Keratinocyte (primary cell): Measurements from ENCODE around the gene LBP. TPM values are rescaled to one million over a fixed set of nuclear protein-coding genes. Genes with fewer than 3 reads are reported as not detected.

ENCODE experiments used
- DNase-seq: peaks from one replicate; pipeline ENCODE4 v3.0.0-alpha.2; 2011; ENCODE audit warnings: low read depth, missing footprints, low spot score
- FAIRE-seq: peaks from 2 replicates; lab custom pipeline; 2011; peaks lifted over from hg19 to GRCh38; lab: Jason Lieb, UNC
- H2AFZ ChIP-seq: 2 replicates; pipeline ENCODE4 v1.6.0; 2012; ENCODE audit warnings: low read length, control low read depth, inconsistent platforms; ENCODE audit not compliant: control insufficient read depth
- H3K27ac ChIP-seq: 2 replicates; pipeline ENCODE4 v1.5.1; 2011; ENCODE audit warnings: low read length; ENCODE audit not compliant: control insufficient read depth, insufficient read depth
- H3K27me3 ChIP-seq: 3 replicates; pipeline ENCODE4 v1.6.0; 2011; ENCODE audit warnings: low read length; ENCODE audit not compliant: control insufficient read depth, insufficient read depth; ENCODE audit errors: extremely low read depth
- H3K36me3 ChIP-seq, 2 experiments: 2 replicates in 1 of 2; 3 replicates in 1 of 2; pipeline ENCODE4 v1.5.1; 2011; ENCODE audit warnings: low read length in 2 of 2, mild to moderate bottlenecking in 1 of 2; ENCODE audit not compliant: control insufficient read depth in 2 of 2, insufficient read depth in 2 of 2; ENCODE audit errors: extremely low read depth in 1 of 2
- H3K4me1 ChIP-seq: 3 replicates; pipeline ENCODE4 v1.5.1; 2011; ENCODE audit warnings: low read length; ENCODE audit not compliant: control insufficient read depth, insufficient read depth; ENCODE audit errors: extremely low read depth
- H3K4me2 ChIP-seq: 3 replicates; pipeline ENCODE4 v1.6.0; 2011; ENCODE audit warnings: low read depth, low read length; ENCODE audit not compliant: control insufficient read depth, insufficient read depth; ENCODE audit errors: extremely low read depth
- H3K4me3 ChIP-seq, 3 experiments: fragments of 200-600 bp in 1 of 3; sonication (generic) in 1 of 3; 2 replicates in 2 of 3; 3 replicates in 1 of 3; pipeline ENCODE4 v1.5.1; 2011 to 2016; ENCODE audit warnings: low read length in 3 of 3, mild to moderate bottlenecking in 3 of 3, control low read depth in 2 of 3, inconsistent platforms in 1 of 3, low read depth in 1 of 3, mixed read lengths in 1 of 3, mixed run types in 1 of 3, moderate library complexity in 1 of 3; ENCODE audit not compliant: control insufficient read depth in 2 of 3, insufficient read depth in 2 of 3; ENCODE audit errors: extremely low read depth in 1 of 3
- H3K79me2 ChIP-seq: 2 replicates; pipeline ENCODE4 v1.6.0; 2012; ENCODE audit warnings: low read length; ENCODE audit not compliant: control insufficient read depth, insufficient read depth
- H3K9ac ChIP-seq: 3 replicates; pipeline ENCODE4 v1.6.0; 2011; ENCODE audit warnings: low read length; ENCODE audit not compliant: control insufficient read depth, insufficient read depth; ENCODE audit errors: extremely low read depth
- H3K9me1 ChIP-seq: 3 replicates; pipeline ENCODE4 v1.6.0; 2011; ENCODE audit warnings: low read length; ENCODE audit not compliant: control insufficient read depth, insufficient read depth; ENCODE audit errors: extremely low read depth
- H3K9me3 ChIP-seq: 2 replicates; pipeline ENCODE4 v1.5.1; 2012; ENCODE audit warnings: low read depth, low read length; ENCODE audit not compliant: control insufficient read depth
- H4K20me1 ChIP-seq: 3 replicates; pipeline ENCODE4 v1.6.0; 2011; ENCODE audit warnings: low read length; ENCODE audit not compliant: control insufficient read depth, insufficient read depth; ENCODE audit errors: extremely low read depth
- EZH2 ChIP-seq: IDR thresholded peaks from one replicate; pipeline ENCODE4 v1.6.1; 2012; ENCODE audit warnings: inconsistent platforms, mild to moderate bottlenecking, low read length, moderate library complexity
- dilution Hi-C: fragments of 300-500 bp; cut with MboI; formaldehyde crosslinking; loops from one replicate; pipeline ENCODE4 v1.7.0; 2020; ENCODE audit warnings: low sequenced_read_pairs; ENCODE audit not compliant: extremely low pct_ligation_motif_present
- polyA plus RNA-seq, 5 experiments: library from polyadenylated mRNA; depleted of rRNA in 3 of 5; stranded (reverse) in 3 of 5; stranded (forward) in 1 of 5; unstranded in 1 of 5; fragments of >200 nt; gene quantifications; 1 replicate in 1 of 5; 2 replicates in 3 of 5; 3 replicates in 1 of 5; pipeline versions ENCODE4 v1.2.1 to v1.2.3, GENCODE V29; 2011 to 2012; ENCODE audit warnings: missing spikeins in 2 of 5, low read depth in 1 of 5, low replicate concordance in 1 of 5
- TF ChIP-seq, protein P1 (sequence below), 3 experiments: IDR thresholded peaks in 1 of 3; conservative IDR thresholded peaks in 1 of 3; optimal IDR thresholded peaks in 1 of 3; 2 replicates in 2 of 3; 3 replicates in 1 of 3; pipeline versions ENCODE3 to v1.5.1; 2011; ENCODE audit warnings: low read length in 3 of 3, mild to moderate bottlenecking in 3 of 3, moderate library complexity in 2 of 3, control low read depth in 1 of 3, inconsistent platforms in 1 of 3; ENCODE audit not compliant: insufficient read depth in 2 of 3; ENCODE audit errors: extremely low read depth in 1 of 3

Gene LBP
- polyA plus RNA-seq, 1 donor (not counting 4 experiments of a cell fraction or from before 2014, with no cell fraction given): not detected

DNA sequence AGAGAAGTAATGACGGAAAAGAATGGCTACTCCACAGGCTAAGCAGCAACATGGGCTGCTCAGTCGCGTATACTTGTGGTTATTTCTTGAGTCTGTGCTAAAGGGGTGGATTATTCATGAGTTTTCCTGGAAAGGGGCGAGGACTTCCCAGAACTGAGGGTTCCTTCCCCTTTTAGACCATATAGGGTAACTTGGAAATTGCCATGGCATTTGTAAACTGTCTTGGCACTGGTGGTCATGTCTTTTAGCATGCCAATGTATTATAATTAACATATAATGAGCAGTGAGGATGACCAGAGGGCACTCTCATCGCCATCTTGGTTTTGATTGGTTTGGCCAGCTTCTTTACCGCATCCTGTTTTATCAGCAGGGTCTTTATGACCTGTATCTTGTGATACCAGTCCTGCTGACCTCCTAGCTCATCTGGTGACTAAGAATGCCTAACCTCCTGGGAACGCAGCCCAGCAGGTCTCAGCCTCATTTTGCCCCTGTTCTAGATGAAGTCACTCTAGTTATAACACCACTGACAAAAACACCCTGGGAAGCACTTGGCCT, 11.4 kb downstream of the LBP start:
- H3K79me2 ChIP-seq: no peaks in the 10 kb centered on the region
- peaks cover 7% of the 10 kb centered on the region for H3K4me1 ChIP-seq
- DNase-seq (no peak), FAIRE-seq (no peak)
- dilution Hi-C loops: no loop called here
- no peaks in the 10 kb centered on the region for H3K9me1 ChIP-seq
- no peaks in the 10 kb centered on the region for H3K9me3 ChIP-seq
- TF ChIP-seq EZH2: no peak
- TF ChIP-seq, protein P1, sequence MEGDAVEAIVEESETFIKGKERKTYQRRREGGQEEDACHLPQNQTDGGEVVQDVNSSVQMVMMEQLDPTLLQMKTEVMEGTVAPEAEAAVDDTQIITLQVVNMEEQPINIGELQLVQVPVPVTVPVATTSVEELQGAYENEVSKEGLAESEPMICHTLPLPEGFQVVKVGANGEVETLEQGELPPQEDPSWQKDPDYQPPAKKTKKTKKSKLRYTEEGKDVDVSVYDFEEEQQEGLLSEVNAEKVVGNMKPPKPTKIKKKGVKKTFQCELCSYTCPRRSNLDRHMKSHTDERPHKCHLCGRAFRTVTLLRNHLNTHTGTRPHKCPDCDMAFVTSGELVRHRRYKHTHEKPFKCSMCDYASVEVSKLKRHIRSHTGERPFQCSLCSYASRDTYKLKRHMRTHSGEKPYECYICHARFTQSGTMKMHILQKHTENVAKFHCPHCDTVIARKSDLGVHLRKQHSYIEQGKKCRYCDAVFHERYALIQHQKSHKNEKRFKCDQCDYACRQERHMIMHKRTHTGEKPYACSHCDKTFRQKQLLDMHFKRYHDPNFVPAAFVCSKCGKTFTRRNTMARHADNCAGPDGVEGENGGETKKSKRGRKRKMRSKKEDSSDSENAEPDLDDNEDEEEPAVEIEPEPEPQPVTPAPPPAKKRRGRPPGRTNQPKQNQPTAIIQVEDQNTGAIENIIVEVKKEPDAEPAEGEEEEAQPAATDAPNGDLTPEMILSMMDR (optimal IDR thresholded peaks at IDR 0.05 in 1 of 3, IDR thresholded peaks at IDR 0.05 in 1 of 3, conservative IDR thresholded peaks at IDR 0.05 in 1 of 3; ENCODE audit: extremely low read depth in 1 of 3, insufficient read depth in 2 of 3, low read length in 3 of 3): no peak
- H4K20me1 ChIP-seq: no peaks in the 10 kb centered on the region
- H3K27ac ChIP-seq: no peak overlapping the region
- no peak overlapping the region for H3K4me3 ChIP-seq
- H2AFZ ChIP-seq: no peak overlapping the region
- no peak overlapping the region for H3K4me2 ChIP-seq
- H3K36me3 ChIP-seq: no peaks in the 10 kb centered on the region
- H3K27me3 ChIP-seq: no peaks in the 10 kb centered on the region
- no peak overlapping the region for H3K9ac ChIP-seq

DNA sequence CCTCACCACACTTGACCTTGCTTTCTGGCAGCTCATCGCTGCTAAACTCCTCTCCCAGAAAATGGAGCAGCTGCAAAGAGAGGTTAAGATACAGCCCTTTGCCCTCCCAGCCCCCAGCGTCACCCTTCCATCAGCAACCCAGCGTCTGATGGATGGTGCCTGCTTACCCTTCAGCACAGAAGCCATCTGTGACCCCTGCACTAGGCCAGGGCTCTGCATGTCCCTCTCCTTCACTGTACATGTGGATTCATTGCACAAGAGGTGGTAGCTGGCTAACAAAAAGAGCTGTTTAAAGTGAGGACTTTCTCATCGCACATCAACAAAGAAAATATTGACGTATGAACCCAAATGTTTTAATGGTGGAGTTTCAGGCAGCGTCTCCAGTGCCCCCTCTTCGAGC, 12.3 kb downstream of the LBP start:
- no peak for TF ChIP-seq EZH2
- TF ChIP-seq, protein P1 (optimal IDR thresholded peaks at IDR 0.05 in 1 of 3, IDR thresholded peaks at IDR 0.05 in 1 of 3, conservative IDR thresholded peaks at IDR 0.05 in 1 of 3; ENCODE audit: extremely low read depth in 1 of 3, insufficient read depth in 2 of 3, low read length in 3 of 3): no peak
- Histone ChIP-seq H3K27ac (no peak overlapping the region), H3K4me3 (no peak overlapping the region), H3K4me2 (no peak overlapping the region), H3K9me1 (no peaks in the 10 kb centered on the region), H3K36me3 (no peaks in the 10 kb centered on the region), H4K20me1 (no peaks in the 10 kb centered on the region), H3K9ac (no peak overlapping the region), H3K27me3 (no peaks in the 10 kb centered on the region), H3K79me2 (no peaks in the 10 kb centered on the region), H3K4me1 (peaks cover 7% of the 10 kb centered on the region), H3K9me3 (no peaks in the 10 kb centered on the region), H2AFZ (no peak overlapping the region)
- dilution Hi-C loops: no loop called here
- DNase-seq (no peak), FAIRE-seq (no peak)
